OCI-LY1 (cell line): ENCODE results near the gene FKBP11.

ENCODE experiments used
- EZH2 ChIP-seq: fragments of 200-600 bp; sonication (generic), shearing (Covaris generic); IDR thresholded peaks from 2 replicates; pipeline ENCODE4 v1.8.0; 2017; ENCODE audit warnings: borderline replicate concordance, mixed run types, mild to moderate bottlenecking, antibody characterized with exemption, low read length, moderate library complexity, mixed read lengths
- TF ChIP-seq, protein P1 (sequence below): fragments of 200-600 bp; sonication (generic), shearing (Covaris generic); IDR thresholded peaks from 2 replicates; pipeline ENCODE4 v1.5.1; 2017; ENCODE audit warnings: mild to moderate bottlenecking, antibody characterized with exemption, low read length, moderate library complexity, mixed read lengths

DNA sequence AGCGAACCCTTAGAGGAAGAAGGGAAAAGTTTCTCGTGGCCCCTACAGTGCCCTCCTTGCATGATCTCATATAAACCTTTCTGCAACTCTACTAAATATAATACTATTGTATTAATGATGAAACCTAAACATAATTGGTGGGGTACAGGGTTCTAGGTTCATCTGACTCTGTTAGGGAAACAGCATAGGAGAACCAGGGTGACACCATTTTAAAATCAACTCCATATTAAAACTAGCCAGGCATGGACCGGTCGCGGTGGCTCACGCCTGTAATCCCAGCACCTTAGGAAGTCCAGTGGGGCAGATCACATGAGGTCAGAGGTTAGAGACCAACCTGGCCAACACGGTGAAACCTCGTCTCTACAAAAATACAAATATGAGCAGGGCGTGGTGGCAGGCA lies 44.6 kb downstream of the FKBP11 start:
- TF ChIP-seq, protein P1, sequence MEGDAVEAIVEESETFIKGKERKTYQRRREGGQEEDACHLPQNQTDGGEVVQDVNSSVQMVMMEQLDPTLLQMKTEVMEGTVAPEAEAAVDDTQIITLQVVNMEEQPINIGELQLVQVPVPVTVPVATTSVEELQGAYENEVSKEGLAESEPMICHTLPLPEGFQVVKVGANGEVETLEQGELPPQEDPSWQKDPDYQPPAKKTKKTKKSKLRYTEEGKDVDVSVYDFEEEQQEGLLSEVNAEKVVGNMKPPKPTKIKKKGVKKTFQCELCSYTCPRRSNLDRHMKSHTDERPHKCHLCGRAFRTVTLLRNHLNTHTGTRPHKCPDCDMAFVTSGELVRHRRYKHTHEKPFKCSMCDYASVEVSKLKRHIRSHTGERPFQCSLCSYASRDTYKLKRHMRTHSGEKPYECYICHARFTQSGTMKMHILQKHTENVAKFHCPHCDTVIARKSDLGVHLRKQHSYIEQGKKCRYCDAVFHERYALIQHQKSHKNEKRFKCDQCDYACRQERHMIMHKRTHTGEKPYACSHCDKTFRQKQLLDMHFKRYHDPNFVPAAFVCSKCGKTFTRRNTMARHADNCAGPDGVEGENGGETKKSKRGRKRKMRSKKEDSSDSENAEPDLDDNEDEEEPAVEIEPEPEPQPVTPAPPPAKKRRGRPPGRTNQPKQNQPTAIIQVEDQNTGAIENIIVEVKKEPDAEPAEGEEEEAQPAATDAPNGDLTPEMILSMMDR: no peak
- no peak for TF ChIP-seq EZH2
